Right ventricle myocardium inferior (tissue), 1 donor: ENCODE data around the gene RNU1-2. TPM values are rescaled to one million over a fixed set of nuclear protein-coding genes. Genes with fewer than 3 reads are reported as not detected.
"Not testable (repeated sequence)": the region's sequence is repeated elsewhere in the genome, so short reads cannot be mapped to it uniquely, and the experiment has no call there.

ENCODE experiments used
- ATAC-seq: fragments of 200-7000 bp; cut with Tn5 transposase; one replicate; pipeline ENCODE4 v1.9.1; 2020; ENCODE audit warnings: mild to moderate bottlenecking, moderate library complexity
- DNase-seq: peaks from one replicate; pipeline ENCODE4 v3.0.0; 2021; ENCODE audit errors: missing footprints
- intact Hi-C: fragments of 100-400 bp; cut with DNase I; formaldehyde crosslinking; loops from one replicate; pipeline ENCODE4 v1.11.0; 2022
- microRNA-seq: library from miRNA; unstranded; fragments of <30 nt; microRNA quantifications from one replicate; pipeline ENCODE4 v1.2.0, GENCODE V29; 2020
- total RNA-seq: library from RNA; stranded (reverse); fragmentation: NEBNext Ultra II Directional; extraction: Animal tissue kit (Norgen Biotek cat#: 25700); gene quantifications from one replicate; pipeline ENCODE4 v1.2.1, GENCODE V29; 2021
- donor health status: DM: no; HTN: yes; CAD: no; lungs with severe emphysema.

Gene RNU1-2
- total RNA-seq, 1 donor from 2014 or later: 4,572 TPM

DNA sequence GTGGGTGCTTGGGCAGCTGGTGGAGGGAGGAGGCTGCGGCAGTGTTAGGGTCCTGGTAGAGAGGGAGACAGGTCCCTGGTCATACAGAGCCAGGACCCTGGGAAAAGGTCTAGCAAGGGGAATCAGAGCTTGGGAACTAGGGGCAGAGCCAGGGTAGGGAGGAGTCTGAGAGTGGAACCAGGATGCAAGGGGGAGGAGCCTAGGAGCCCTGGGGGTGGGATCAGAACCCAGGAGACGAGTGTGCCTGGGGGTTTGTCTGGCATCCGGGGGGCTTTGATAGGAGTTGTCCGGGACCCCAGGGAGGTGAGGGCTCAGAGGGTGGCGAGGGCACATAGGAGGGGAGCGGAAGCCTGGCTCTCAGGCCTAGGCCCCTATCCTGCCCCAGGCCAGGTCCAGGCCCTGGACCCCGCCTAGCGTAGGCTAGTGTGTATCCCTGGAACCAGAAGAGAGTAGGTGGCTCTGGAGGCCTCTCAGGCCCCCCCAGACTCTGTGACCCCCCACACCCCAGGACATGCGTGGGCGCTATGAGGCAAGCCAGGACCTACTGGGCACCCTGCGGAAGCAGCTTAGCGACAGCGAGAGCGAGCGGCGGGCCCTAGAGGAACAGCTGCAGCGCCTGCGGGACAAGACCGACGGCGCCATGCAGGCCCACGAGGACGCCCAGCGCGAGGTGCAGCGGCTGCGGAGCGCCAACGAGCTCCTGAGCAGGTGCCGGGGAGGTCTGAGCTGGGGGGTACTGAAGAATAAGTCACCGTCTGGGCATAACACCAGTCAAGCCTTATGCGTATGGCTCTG, 43.8 kb downstream of the RNU1-2 start:
- intact Hi-C loops, DNase-seq, ATAC-seq: not testable (repeated sequence)

DNA sequence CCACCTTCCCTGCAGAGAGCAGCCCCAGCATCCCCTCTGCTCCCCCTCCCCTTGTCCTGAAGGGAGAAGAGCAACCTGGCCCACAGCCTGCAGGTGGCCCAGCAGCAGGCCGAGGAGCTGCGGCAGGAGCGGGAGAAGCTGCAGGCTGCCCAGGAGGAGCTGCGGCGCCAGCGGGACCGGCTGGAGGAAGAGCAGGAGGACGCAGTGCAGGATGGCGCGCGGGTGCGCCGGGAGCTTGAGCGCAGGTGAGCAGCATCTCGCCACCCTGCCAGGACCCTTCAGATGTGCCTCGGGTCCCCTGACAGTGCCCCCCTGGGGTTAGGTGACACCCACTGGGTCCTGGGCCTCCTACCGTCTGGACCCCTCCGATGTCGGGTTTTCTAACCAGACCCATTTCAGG, 48.3 kb downstream of the RNU1-2 start:
- ATAC-seq (no peak), DNase-seq (no peak)
- intact Hi-C loops: no loop called here

- intact Hi-C loops, DNase-seq, ATAC-seq: not testable (repeated sequence)
Measured at GRCh38 chr1:16945512-16945911, 49.7 kb downstream of the RNU1-2 start.

Small RNAs within 50 kb of the gene (microRNA-seq; reads per million reads assigned to microRNA genes)
- not detected for gene MIR3675

Other genes starting within 250 kb of the RNU1-2 start
- 4,572 TPM for gene RNU1-3, start 229.0 kb upstream of the RNU1-2 start, total RNA-seq
- 4,572 TPM for gene RNU1-4, start 155.5 kb upstream of the RNU1-2 start, total RNA-seq
- 6.5 TPM for gene CROCC, start 26.0 kb downstream of the RNU1-2 start, total RNA-seq
- gene MFAP2, start 84.6 kb downstream of the RNU1-2 start, total RNA-seq: 4.8 TPM
- gene ATP13A2, start 115.9 kb downstream of the RNU1-2 start, total RNA-seq: 16.4 TPM
- gene SDHB, start 158.1 kb downstream of the RNU1-2 start, total RNA-seq: 433 TPM
- 0.87 TPM for gene PADI2, start 223.5 kb downstream of the RNU1-2 start, total RNA-seq